SK-MEL-5 (cell line): ENCODE measurements around the gene MARCKSL1. TPM values are rescaled to one million over a fixed set of nuclear protein-coding genes. Genes with fewer than 3 reads are reported as not detected.
"Not testable (repeated sequence)": the region's sequence is repeated elsewhere in the genome, so short reads cannot be mapped to it uniquely, and the experiment has no call there.

Experiments
- DNase-seq: peaks from one replicate; pipeline ENCODE4 v3.0.0-alpha.2; 2016; ENCODE audit warnings: low read depth, low spot score
- in situ Hi-C: cut with HindIII; loops from 2 replicates; pipeline ENCODE4 v1.10.0; 2016; ENCODE audit warnings: low sequenced_read_pairs, high pct_unique_total_duplicates, low pct_unique_long_range_greater_than_20kb
- total RNA-seq: library from RNA; depleted of rRNA; stranded (reverse); fragments of >200 nt; shearing (Covaris generic); gene quantifications from 2 replicates; pipeline ENCODE4 v1.2.3, GENCODE V29; 2014

Gene MARCKSL1
- total RNA-seq, 1 experiment from 2014 or later = 82.8 TPM

DNA sequence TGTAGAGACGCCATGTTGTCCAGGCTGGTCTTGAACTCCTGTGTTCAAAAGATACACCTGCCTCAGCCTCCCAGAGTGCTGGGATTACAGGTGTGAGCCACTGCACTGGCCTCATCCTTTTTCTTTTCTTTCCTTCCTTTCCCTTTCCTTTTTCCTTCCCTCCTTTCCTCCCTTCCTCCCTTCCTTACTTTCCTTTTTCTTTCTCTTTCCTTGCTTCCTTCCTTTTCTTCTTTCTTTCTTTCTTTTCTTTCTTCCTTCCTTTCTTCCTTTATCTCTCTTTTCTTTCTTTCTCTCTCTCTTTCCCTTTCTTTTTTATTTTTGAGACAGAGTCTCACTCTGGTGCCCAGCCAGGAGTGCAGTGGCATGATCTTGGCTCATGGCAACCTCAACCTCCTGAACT lies 20.4 kb upstream of the MARCKSL1 start:
- in situ Hi-C loops = no loop called here
- no peak for DNase-seq

DNA sequence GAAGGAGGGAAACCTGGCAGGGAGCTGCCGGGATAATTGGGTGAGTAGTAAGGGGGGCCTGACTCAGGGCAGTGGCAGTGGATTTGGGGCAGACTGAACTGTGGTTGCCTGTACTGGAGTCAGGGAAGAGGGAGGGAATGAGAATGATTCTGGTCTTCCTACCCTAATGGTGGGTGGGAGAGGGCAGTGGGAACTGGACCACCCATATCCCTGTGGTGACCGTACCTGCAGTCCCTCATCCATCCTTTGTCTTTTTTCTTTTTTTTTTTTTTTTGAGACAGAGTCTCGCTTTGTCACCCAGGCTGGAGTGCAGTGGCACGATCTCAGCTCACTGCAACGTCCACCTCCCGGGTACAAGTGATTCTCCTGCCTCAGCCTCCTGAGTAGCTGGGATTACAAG lies 19.7 kb upstream of the MARCKSL1 start:
- DNase-seq, in situ Hi-C loops: not testable (repeated sequence)

- in situ Hi-C loops = no loop called here
- DNase-seq = no peak
Observed at GRCh38 chr1:32353886-32354570, 18.0 kb upstream of the MARCKSL1 start.

- DNase-seq = no peak
- in situ Hi-C loops = no loop called here
Observed at GRCh38 chr1:32353431-32353830, 17.4 kb upstream of the MARCKSL1 start.

DNA sequence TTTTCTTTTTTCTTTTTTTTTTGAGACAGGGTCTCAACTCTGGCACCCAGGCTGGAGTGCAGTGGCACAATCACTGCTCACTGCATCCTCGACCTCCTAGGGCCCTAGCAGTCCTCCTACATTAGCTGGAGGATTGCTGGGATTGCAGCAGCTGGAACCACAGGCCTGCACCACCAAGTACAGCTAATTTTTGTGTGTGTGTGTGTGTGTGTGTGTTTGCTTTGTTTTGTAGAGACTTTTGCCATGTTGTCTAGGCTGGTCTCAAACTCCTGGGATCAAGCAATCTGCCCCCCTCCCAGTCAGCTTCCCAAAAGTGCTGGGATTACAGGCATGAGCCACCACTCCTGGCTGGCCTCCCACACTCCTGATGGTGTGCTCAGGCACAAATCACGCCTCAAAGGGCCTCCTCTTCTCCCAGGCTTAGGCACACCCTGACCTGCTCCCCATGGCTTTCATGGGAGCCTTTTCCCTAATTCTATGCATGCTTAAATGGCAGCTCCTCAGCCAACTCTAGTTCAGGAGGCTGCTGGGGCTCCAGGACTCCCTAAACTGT lies 16.9 kb upstream of the MARCKSL1 start:
- DNase-seq = no peak

DNA sequence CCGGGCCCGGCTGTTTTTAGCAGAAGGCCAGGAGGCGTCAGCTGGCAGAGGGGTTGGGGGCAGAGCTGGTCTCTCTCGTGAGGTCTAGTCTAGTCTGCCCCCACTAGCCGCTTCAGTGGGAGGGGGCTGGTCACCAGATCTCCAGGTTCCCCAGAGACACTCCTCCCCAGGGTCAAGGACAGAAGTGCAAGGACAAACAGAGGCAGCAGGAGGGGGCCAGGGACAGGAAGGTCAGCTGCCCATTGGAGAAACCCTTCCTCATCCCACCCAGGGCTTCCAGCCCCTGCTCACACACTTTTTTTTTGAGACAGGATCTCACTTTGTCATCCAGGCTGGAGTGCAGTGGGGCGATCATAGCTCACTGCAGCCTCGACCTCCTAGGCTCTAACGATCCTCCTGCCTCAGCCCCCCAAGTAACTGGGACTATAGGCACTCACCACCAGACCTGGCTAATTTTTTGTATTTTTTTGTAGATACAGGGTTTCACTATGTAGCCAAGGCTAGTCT lies 16.3 kb upstream of the MARCKSL1 start:
- DNase-seq = no peak
- in situ Hi-C loops = no loop called here

More for the DNA sequence above, 16.9 kb upstream of the MARCKSL1 start:
- in situ Hi-C loops = no loop called here

DNA sequence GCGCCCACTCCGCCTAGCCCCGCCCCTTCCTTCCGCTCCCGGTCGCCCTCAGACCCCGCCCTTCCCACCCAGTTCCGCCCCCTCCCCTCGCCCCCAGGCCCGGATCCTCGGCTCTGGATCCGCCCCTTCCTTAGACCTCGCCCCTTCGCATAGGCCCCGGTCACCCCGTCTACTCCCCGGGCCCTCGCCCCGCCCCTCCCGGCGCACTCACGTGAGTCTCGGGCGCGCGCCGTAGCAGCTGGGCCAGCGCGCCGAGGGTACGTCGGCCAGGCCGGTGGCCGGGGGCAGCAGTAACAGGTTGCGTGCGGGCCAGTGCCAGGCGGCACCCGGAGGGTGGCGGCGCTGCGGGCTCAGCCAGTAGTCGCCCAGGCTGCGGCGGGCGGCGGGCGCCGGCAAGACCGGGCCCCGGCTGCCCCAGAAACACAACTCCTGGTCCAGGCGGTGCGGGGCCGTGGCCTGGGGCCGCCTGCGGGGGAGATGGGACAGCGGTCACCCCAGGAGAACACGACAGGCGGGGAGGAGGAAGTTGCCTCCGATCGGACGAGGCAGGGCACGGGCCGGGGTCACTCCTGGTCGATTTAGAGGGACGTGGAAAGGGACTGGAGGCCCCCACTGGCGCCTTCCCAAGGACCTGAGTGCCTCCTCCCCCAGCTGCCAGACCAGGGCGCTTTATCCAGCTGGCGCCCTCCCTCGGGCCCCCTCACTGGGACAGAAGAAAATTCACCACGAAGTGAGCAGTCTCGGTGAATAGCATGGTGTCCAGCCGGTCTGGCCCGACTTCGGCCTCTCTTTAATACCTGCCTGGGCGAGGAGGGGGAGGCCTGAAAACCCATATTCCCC lies 15.6 kb upstream of the MARCKSL1 start:
- in situ Hi-C loops = no loop called here
- DNase-seq = peak; percentile 93

- in situ Hi-C loops = no loop called here
Observed at GRCh38 chr1:32350785-32351398, 14.9 kb upstream of the MARCKSL1 start.

DNA sequence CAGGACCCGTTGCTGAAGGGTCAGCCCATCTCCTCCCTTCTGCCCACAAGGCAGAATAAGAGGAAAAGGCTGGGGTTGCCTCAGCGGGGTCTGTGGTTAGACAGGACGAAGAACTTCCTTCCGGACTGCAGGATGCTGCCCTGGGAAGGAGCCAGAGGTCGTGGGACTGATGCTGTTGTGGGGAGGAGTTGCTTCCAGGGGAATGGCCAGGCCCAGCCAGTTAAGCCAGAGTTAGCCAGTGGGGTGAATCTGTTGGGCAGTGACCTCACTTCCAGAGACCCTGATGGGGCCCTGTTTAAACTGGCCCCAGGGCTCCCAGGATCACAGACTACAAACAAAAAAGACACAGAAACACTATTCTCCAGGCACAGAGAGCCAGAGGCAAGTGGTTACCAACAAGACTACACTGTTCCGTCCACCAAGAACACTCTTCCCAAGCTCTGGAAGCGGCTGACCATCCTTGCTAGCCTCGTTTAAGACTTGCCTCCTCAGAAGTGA lies 13.2 kb upstream of the MARCKSL1 start:
- peak; percentile 77 for DNase-seq
- in situ Hi-C loops = no loop called here

More at GRCh38 chr1:32350785-32351398, 14.9 kb upstream of the MARCKSL1 start:
- peak; percentile 68 for DNase-seq

GRCh38 chr1:32346532-32347157 lies 10.6 kb upstream of the MARCKSL1 start:
- in situ Hi-C loops = no loop called here
- no peak for DNase-seq

DNA sequence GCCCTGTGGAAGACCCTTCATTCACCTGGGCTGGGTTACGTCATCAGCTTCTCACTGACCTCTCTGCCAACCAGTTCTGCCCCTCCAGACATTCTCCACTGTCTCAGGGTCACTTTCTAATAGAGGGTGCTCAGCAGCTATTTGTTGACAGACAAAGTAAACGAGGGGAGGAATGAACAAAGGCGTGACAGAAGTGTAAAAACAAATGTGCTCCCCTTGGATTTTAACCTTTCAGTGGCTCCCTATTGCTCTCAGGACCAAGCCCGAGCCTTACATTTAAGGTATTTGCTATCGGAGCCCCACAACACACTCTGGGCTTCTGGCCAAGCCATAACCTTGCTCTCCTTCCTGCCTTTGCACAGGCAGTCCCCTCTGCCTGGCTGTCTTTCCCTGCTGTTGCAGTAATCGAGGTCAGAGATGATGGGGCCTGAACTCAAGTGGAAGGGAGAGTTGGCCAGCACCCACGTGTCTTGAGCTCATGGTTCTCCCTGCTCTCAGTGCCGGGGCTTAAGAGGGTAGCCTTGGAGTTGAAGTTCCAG lies 9.3 kb upstream of the MARCKSL1 start:
- DNase-seq = no peak
- in situ Hi-C loops = no loop called here

DNA sequence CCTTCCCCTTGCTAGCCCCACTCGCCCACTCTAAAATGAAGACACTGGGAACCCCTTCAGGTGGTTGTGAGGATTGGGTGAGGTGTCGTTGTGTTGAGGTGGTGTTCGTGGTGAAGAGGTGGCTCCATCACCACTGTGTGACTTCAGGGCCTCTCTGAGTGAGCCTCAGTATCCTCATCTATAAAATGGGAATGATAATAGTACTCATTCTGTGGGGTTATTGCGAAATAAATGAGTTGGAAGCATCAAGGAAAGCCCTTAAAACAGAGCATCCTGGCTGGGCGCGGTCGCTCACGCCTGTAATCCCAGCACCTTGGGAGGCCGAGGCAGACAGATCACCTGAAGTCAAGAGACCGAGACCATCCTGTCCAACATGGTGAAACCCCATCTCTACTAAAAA lies 6.7 kb upstream of the MARCKSL1 start:
- DNase-seq = no peak
- in situ Hi-C loops = no loop called here

DNA sequence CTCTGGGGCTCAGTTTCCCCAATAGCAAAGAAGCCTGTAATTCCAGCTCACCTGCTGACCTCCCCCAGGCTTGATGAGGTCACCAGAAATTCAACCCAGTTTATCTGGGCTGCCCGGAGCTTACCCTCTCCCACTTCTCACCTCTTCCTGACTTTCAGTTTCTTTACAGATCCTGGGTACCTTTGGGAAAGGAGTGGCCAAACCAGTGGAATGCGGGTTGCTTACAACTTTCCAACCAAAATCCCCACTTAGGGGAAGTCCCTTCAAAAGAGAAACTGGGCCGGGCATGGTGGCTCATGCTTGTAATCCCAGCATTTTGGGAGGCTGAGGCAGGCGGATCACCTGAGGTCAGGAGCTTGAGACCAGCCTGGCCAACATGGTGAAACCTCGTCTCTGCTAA lies 5.9 kb upstream of the MARCKSL1 start:
- no peak for DNase-seq
- in situ Hi-C loops = no loop called here

GRCh38 chr1:32341186-32341757 lies 5.2 kb upstream of the MARCKSL1 start:
- in situ Hi-C loops = no loop called here
- DNase-seq = no peak

DNA sequence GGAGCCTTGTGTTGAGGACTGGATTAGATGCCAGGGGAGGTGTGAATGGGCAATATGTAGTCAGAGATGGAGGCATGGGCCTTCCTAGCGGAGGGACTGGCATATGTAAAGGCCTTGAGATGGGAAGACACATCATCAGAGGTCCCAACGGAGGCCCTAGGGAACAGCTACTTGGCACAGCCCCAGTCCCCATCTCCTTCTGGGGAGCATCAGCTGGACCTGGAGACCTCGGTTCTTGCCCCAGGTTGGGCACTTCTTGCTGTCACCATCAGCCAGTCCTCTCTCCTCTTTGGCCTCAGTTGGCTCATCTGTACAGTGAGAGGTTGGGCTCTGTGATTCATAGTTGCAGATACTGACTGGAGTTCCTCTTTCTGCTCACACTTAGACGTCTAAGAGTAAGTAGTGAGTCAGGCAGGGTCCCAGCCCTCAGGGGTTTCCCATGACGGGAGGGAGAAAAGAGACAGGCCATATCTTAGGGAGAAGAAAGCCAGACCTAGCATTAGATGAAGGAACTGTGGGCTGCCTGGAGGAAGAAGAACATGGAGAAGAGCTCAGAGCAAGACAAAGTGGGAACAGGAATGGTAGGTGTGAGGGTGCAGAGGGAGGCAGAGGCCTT lies 3.4 kb upstream of the MARCKSL1 start:
- DNase-seq = no peak
- in situ Hi-C loops = no loop called here

GRCh38 chr1:32338637-32339145 lies 2.7 kb upstream of the MARCKSL1 start:
- in situ Hi-C loops = no loop called here
- DNase-seq = no peak
